DOHH2 (cell line): ENCODE measurements around the gene MMP21.

Experiments used
- H3F3A ChIP-seq: fragments of 200-600 bp; sonication (generic), shearing (Covaris generic); 2 replicates; pipeline ENCODE4 v1.6.0; 2016; ENCODE audit warnings: antibody characterized with exemption, mild to moderate bottlenecking; ENCODE audit not compliant: control insufficient read depth, insufficient read depth
- H3K27ac ChIP-seq: fragments of 200-600 bp; sonication (generic); 2 replicates; pipeline ENCODE4 v1.5.1; 2014; ENCODE audit warnings: low read depth, mild to moderate bottlenecking, low read length, moderate library complexity
- H3K27me3 ChIP-seq: fragments of 200-600 bp; sonication (generic); 2 replicates; pipeline ENCODE4 v1.6.1; 2014; ENCODE audit warnings: mild to moderate bottlenecking, low read length, mixed read lengths; ENCODE audit not compliant: control insufficient read depth
- H3K36me3 ChIP-seq: fragments of 200-600 bp; sonication (generic); 2 replicates; pipeline ENCODE4 v1.6.1; 2014; ENCODE audit warnings: mild to moderate bottlenecking, low read length, moderate library complexity, mixed read lengths; ENCODE audit not compliant: control insufficient read depth
- H3K4me1 ChIP-seq: fragments of 200-600 bp; sonication (generic); 2 replicates; pipeline ENCODE4 v1.6.1; 2014; ENCODE audit warnings: mild to moderate bottlenecking, low read length, mixed read lengths; ENCODE audit not compliant: control insufficient read depth
- H3K4me2 ChIP-seq: fragments of 200-600 bp; sonication (generic); 2 replicates; pipeline ENCODE4 v1.6.0; 2014; ENCODE audit warnings: mild to moderate bottlenecking, low read length, moderate library complexity
- H3K4me3 ChIP-seq: fragments of 200-600 bp; sonication (generic); 2 replicates; pipeline ENCODE4 v1.5.1; 2014; ENCODE audit warnings: mild to moderate bottlenecking, low read length, mixed read lengths
- H3K79me2 ChIP-seq: fragments of 200-600 bp; sonication (generic); 2 replicates; pipeline ENCODE4 v1.6.1; 2014; ENCODE audit warnings: mild to moderate bottlenecking, low read length, mixed read lengths; ENCODE audit not compliant: control insufficient read depth
- H3K9me2 ChIP-seq: fragments of 200-600 bp; sonication (generic); replicated peaks from 2 replicates; pipeline ENCODE4 v1.6.1; 2014; ENCODE audit warnings: mild to moderate bottlenecking, low read length, mixed read lengths; ENCODE audit not compliant: control insufficient read depth
- H3K9me3 ChIP-seq: fragments of 200-600 bp; sonication (generic); 2 replicates; pipeline ENCODE4 v1.6.1; 2014; ENCODE audit warnings: antibody characterized with exemption, low read length, mixed read lengths; ENCODE audit not compliant: control insufficient read depth, insufficient read depth
- H4K20me1 ChIP-seq: fragments of 200-600 bp; sonication (generic); 2 replicates; pipeline ENCODE4 v1.6.0; 2014; ENCODE audit warnings: low read depth, mild to moderate bottlenecking, antibody characterized with exemption, low read length, moderate library complexity; ENCODE audit not compliant: control insufficient read depth, insufficient read depth
- CTCF ChIP-seq: fragments of 200-600 bp; sonication (generic); IDR thresholded peaks from one replicate; pipeline ENCODE4 v1.5.1; 2014; ENCODE audit warnings: antibody characterized with exemption, mild to moderate bottlenecking, low read depth, low read length; ENCODE audit not compliant: poor library complexity, severe bottlenecking
- EZH2phosphoT487 ChIP-seq: fragments of 200-600 bp; sonication (generic); IDR thresholded peaks from 2 replicates; pipeline ENCODE4 v1.6.1; 2017; ENCODE audit warnings: borderline replicate concordance, mild to moderate bottlenecking, antibody characterized with exemption, low read length, moderate library complexity, mixed read lengths

MMP21 gene

DNA sequence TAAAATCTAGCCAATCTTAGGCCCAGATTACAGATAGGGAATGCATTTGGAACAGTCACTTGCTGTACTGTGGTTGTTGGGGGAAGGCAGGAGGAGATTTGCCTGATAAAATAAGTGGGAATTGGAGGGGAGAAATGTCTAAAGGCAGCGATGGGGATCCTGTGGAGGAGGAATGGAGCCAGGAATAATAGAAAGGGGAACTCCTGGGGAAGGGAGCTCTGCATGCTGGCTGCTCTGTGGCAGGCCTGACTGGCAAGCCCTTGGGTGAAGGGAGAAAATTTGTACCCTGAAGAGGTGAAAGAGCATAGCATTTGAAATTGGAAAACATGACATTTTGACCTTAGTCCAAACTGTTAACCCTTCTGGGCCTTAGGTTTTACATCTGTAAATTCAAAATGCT, 13.7 kb downstream of the MMP21 start:
- H3K9me3 ChIP-seq: no peaks in the 10 kb centered on the region
- H3K79me2 ChIP-seq: no peaks in the 10 kb centered on the region
- TF ChIP-seq CTCF (no peak), EZH2phosphoT487 (no peak)
- no peaks in the 10 kb centered on the region for H3F3A ChIP-seq
- no peaks in the 10 kb centered on the region for H3K9me2 ChIP-seq
- H3K4me3 ChIP-seq: no peak overlapping the region
- peaks cover 89% of the 10 kb centered on the region for H3K36me3 ChIP-seq
- H3K4me2 ChIP-seq: no peak overlapping the region
- no peaks in the 10 kb centered on the region for H4K20me1 ChIP-seq
- no peak overlapping the region for H3K27ac ChIP-seq
- no peaks in the 10 kb centered on the region for H3K27me3 ChIP-seq
- no peaks in the 10 kb centered on the region for H3K4me1 ChIP-seq

DNA sequence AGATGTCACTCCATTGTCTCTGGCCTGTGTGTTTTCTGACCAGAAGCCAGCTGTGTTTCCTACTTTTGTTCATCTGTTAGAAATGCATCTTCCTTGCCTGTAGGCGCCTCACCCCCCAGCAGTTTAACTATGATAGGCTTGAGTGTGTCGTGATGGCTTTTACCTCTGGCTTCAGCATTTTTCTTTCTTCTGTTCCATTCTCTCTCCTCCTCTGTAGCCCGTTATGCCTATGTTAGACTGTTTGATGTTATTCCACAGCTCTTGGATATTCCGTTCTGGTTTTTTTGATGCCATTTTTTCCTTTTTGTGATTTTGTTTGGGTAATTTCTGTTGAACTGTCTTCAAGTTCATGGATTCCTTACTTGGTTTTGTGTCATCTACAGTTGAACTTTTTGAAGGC, 17.9 kb downstream of the MMP21 start:
- Histone ChIP-seq H3F3A (0 out of 2 replicates have a peak, but pooled peaks cover 2% of the 10 kb centered on the region), H4K20me1 (no peaks in the 10 kb centered on the region), H3K4me2 (no peak overlapping the region), H3K27ac (no peak overlapping the region), H3K9me3 (no peaks in the 10 kb centered on the region), H3K36me3 (peaks cover 94% of the 10 kb centered on the region), H3K4me1 (no peaks in the 10 kb centered on the region), H3K9me2 (no peaks in the 10 kb centered on the region), H3K27me3 (no peaks in the 10 kb centered on the region), H3K79me2 (peaks cover 5% of the 10 kb centered on the region; the same call in 1 of the 2 replicates), H3K4me3 (no peak overlapping the region)
- TF ChIP-seq CTCF: no peak

DNA sequence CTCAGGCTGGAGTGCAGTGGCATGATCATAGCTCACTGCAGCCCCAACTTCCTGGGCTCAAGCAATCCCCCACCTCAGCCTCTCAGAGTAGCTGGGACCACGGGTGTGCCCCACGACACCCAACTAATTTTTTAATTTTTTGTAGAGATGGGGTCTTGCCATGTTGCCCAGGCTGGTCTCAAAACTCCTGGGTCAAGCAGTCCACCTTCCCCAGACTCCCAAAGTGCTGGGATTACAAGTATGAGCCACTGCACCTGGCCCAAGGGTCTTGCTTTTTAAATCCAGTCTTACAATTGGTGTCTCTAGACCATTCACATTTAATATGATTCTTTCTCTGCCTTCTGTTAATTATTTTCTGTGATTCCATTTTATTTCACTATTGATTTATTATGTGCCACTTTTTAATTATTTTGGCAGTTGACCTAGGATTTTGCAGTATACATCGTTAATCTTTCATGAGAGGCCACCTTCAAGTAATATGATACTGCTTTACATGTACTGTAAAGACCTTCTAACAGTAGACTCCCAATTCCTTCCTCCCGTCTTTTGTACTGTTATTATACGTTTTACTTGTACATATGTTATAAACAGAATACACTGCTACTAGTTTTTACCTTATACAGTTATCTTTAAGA, 18.7 kb downstream of the MMP21 start:
- H3K27me3 ChIP-seq: no peaks in the 10 kb centered on the region
- H3K79me2 ChIP-seq: peaks cover 5% of the 10 kb centered on the region; the same call in 1 of the 2 replicates
- H4K20me1 ChIP-seq: no peaks in the 10 kb centered on the region
- H3K9me2 ChIP-seq: no peaks in the 10 kb centered on the region
- no peak for TF ChIP-seq EZH2phosphoT487
- TF ChIP-seq CTCF: no peak
- no peak overlapping the region for H3K27ac ChIP-seq
- no peaks in the 10 kb centered on the region for H3K9me3 ChIP-seq
- no peak overlapping the region for H3K4me2 ChIP-seq
- H3K36me3 ChIP-seq: peaks cover 94% of the 10 kb centered on the region
- H3F3A ChIP-seq: 0 out of 2 replicates have a peak, but pooled peaks cover 2% of the 10 kb centered on the region
- no peaks in the 10 kb centered on the region for H3K4me1 ChIP-seq
- no peak overlapping the region for H3K4me3 ChIP-seq
